WTC11 (cell line): ENCODE results near the gene SLU7.

Experiments used
- CTCF ChIP-seq: fragments of 200-600 bp; IDR thresholded peaks from 2 replicates; pipeline ENCODE4 v1.8.0; 2022; ENCODE audit warnings: antibody characterized with exemption
- GABPB1 ChIP-seq: sonication (generic); formaldehyde crosslinking; IDR thresholded peaks from 2 replicates; pipeline ENCODE4 v1.8.1; 2023; ENCODE audit warnings: mild to moderate bottlenecking, missing genetic modification reagents
- TCF7 ChIP-seq: sonication (generic); formaldehyde crosslinking; IDR thresholded peaks from 2 replicates; pipeline ENCODE4 v1.8.0; 2022; ENCODE audit warnings: mild to moderate bottlenecking, low read depth, missing genetic modification reagents, moderate library complexity
- TEAD4 ChIP-seq: sonication (generic); formaldehyde crosslinking; IDR thresholded peaks from 2 replicates; pipeline ENCODE4 v1.8.0; 2022; ENCODE audit warnings: mild to moderate bottlenecking, missing genetic modification reagents

GRCh38 chr5:160466116-160466515 is 47.2 kb upstream of the SLU7 start:
- no peak for TF ChIP-seq CTCF
- no peak for TF ChIP-seq TCF7
- TF ChIP-seq GABPB1 (CRISPR knock-in tag), result no peak
- no peak for TF ChIP-seq TEAD4 (CRISPR knock-in tag)
